GM12872 (cell line): ENCODE data around the gene FHOD3.

Experiments
- CTCF ChIP-seq: IDR thresholded peaks from 3 replicates; pipeline ENCODE4 v1.5.1; 2011; ENCODE audit warnings: low read depth, mild to moderate bottlenecking, low read length, moderate library complexity; ENCODE audit not compliant: insufficient read depth

Gene FHOD3

GRCh38 chr18:36522509-36522908, 225.0 kb downstream of the FHOD3 start:
- TF ChIP-seq CTCF, result no peak

GRCh38 chr18:36525913-36526312, 228.4 kb downstream of the FHOD3 start:
- no peak for TF ChIP-seq CTCF

GRCh38 chr18:36526611-36527010, 229.1 kb downstream of the FHOD3 start:
- no peak for TF ChIP-seq CTCF

- TF ChIP-seq CTCF, result no peak
Measured at GRCh38 chr18:36527051-36527450, 229.5 kb downstream of the FHOD3 start.

- TF ChIP-seq CTCF, result no peak
Measured at GRCh38 chr18:36527740-36528455, 230.4 kb downstream of the FHOD3 start.

GRCh38 chr18:36529747-36530146, 232.2 kb downstream of the FHOD3 start:
- no peak for TF ChIP-seq CTCF

GRCh38 chr18:36530676-36531405, 233.3 kb downstream of the FHOD3 start:
- TF ChIP-seq CTCF, result no peak
